ENCODE measurements around the gene ZNF100. TPM values are rescaled to one million over a fixed set of nuclear protein-coding genes. Genes with fewer than 3 reads are reported as not detected.
"Not testable (repeated sequence)": the region's sequence is repeated elsewhere in the genome, so short reads cannot be mapped to it uniquely, and the experiment has no call there.

The ZNF100 gene
- total RNA-seq, 1 experiment from 2014 or later, result 23.6 TPM

DNA sequence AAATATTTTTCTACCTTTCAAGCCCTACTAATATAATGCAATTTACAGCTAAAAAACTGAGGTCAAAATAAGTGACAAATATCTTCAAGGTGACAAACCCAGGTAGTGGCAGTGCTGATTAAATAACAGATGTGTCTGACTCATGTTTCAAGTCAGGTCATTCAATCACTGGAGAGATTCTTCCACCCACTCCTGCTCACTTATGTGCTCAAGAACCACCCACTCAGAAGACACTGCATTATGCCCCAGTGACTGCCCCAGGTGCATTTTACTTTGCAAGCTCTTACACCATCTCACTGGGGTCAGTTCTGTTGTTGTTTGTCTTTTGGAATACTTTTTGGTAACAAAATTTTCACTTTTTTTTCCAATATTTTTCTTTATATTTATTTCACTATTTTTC is 2.2 kb downstream of the ZNF100 start:
- Mint-ChIP-seq H3K27me3 (ENCODE audit: low read depth) (no peaks in the 10 kb centered on the region), H3K4me3 (peak overlapping the region; percentile 98; the same call in 1 of the 2 replicates), H3K4me1 (peaks cover 10% of the 10 kb centered on the region), H3K36me3 (peaks cover 56% of the 10 kb centered on the region), H3K27ac (no peak overlapping the region), H3K9me3 (peaks cover 36% of the 10 kb centered on the region)
- ChIA-PET POLR2A (interaction anchor here (1.2 kb wide), 1 partner anchor 71 kb away, joined by 4 read pairs; the partner anchor contains the start of gene ZNF43), CTCF (no interaction called here)
- no peak for DNase-seq (ENCODE audit: low spot score)
- no peak for ATAC-seq
- TF ChIP-seq, protein P1, sequence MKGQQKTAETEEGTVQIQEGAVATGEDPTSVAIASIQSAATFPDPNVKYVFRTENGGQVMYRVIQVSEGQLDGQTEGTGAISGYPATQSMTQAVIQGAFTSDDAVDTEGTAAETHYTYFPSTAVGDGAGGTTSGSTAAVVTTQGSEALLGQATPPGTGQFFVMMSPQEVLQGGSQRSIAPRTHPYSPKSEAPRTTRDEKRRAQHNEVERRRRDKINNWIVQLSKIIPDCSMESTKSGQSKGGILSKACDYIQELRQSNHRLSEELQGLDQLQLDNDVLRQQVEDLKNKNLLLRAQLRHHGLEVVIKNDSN (CRISPR knock-in tag; IDR thresholded peaks at IDR 0.05), result no peak
- TF ChIP-seq ZNF232 (CRISPR knock-in tag; IDR thresholded peaks at IDR 0.05) (no peak), FOXK1 (CRISPR knock-in tag; IDR thresholded peaks at IDR 0.05) (no peak), CREB1 (CRISPR knock-in tag; IDR thresholded peaks at IDR 0.05) (no peak)
- TF ChIP-seq, protein P2, sequence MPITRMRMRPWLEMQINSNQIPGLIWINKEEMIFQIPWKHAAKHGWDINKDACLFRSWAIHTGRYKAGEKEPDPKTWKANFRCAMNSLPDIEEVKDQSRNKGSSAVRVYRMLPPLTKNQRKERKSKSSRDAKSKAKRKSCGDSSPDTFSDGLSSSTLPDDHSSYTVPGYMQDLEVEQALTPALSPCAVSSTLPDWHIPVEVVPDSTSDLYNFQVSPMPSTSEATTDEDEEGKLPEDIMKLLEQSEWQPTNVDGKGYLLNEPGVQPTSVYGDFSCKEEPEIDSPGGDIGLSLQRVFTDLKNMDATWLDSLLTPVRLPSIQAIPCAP (CRISPR knock-in tag; IDR thresholded peaks at IDR 0.05), result no peak
- TF ChIP-seq, protein P3, sequence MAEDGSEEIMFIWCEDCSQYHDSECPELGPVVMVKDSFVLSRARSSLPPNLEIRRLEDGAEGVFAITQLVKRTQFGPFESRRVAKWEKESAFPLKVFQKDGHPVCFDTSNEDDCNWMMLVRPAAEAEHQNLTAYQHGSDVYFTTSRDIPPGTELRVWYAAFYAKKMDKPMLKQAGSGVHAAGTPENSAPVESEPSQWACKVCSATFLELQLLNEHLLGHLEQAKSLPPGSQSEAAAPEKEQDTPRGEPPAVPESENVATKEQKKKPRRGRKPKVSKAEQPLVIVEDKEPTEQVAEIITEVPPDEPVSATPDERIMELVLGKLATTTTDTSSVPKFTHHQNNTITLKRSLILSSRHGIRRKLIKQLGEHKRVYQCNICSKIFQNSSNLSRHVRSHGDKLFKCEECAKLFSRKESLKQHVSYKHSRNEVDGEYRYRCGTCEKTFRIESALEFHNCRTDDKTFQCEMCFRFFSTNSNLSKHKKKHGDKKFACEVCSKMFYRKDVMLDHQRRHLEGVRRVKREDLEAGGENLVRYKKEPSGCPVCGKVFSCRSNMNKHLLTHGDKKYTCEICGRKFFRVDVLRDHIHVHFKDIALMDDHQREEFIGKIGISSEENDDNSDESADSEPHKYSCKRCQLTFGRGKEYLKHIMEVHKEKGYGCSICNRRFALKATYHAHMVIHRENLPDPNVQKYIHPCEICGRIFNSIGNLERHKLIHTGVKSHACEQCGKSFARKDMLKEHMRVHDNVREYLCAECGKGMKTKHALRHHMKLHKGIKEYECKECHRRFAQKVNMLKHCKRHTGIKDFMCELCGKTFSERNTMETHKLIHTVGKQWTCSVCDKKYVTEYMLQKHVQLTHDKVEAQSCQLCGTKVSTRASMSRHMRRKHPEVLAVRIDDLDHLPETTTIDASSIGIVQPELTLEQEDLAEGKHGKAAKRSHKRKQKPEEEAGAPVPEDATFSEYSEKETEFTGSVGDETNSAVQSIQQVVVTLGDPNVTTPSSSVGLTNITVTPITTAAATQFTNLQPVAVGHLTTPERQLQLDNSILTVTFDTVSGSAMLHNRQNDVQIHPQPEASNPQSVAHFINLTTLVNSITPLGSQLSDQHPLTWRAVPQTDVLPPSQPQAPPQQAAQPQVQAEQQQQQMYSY (CRISPR knock-in tag; IDR thresholded peaks at IDR 0.05), result no peak

DNA sequence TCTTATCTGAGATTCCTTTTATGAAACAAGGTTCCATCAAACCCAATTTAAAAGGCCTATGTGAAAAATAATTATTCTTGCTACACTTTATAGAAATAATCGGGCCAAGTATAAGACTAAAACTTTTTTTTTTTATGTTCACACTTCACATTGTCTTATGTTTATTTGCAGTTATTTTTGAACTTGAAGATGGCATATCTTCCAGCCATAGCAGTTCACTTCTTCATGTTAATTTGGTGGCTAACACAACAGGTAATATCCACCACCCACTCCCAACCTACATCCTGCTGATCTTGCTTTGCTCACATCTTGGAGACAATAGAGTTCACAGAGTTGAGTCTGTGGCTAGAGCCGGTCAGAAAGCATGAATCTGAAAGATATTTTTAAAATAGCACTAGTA is 5.8 kb downstream of the ZNF100 start:
- H3K27ac Mint-ChIP-seq; CTCF ChIA-PET; POLR2A ChIA-PET; H3K4me3 Mint-ChIP-seq; ATAC-seq; H3K4me1 Mint-ChIP-seq; DNase-seq (ENCODE audit: low spot score); H3K27me3 Mint-ChIP-seq (ENCODE audit: low read depth): not testable (repeated sequence)
- Mint-ChIP-seq H3K9me3 (peaks cover 28% of the 10 kb centered on the region), H3K36me3 (peaks cover 85% of the 10 kb centered on the region)

DNA sequence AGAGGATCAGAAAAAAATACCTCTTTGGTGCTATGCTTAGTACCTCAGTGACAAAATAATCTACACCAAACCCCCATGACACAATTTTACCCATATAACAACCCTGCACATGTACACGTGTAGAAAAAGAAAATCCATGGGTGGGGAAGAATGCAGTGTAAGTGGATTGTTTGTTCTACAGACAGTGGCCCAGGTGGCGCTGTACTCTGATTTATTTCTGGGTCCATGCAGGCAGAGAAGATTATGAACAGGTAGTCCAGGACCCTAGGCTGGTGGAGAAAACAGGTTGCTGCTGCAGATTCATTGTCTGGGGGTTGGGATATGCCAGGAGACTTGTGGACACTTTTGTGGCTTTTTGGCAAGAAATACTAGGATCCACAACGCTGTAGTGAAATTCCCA is 9.1 kb downstream of the ZNF100 start:
- H3K4me1 Mint-ChIP-seq, result no peaks in the 10 kb centered on the region
- no peaks in the 10 kb centered on the region for H3K27me3 Mint-ChIP-seq (ENCODE audit: low read depth)
- no peak overlapping the region for H3K4me3 Mint-ChIP-seq
- no peak overlapping the region for H3K27ac Mint-ChIP-seq
- DNase-seq (ENCODE audit: low spot score) (no peak), ATAC-seq (no peak)
- H3K9me3 Mint-ChIP-seq, result peaks cover 36% of the 10 kb centered on the region
- peaks cover 80% of the 10 kb centered on the region for H3K36me3 Mint-ChIP-seq
- TF ChIP-seq, protein P4, sequence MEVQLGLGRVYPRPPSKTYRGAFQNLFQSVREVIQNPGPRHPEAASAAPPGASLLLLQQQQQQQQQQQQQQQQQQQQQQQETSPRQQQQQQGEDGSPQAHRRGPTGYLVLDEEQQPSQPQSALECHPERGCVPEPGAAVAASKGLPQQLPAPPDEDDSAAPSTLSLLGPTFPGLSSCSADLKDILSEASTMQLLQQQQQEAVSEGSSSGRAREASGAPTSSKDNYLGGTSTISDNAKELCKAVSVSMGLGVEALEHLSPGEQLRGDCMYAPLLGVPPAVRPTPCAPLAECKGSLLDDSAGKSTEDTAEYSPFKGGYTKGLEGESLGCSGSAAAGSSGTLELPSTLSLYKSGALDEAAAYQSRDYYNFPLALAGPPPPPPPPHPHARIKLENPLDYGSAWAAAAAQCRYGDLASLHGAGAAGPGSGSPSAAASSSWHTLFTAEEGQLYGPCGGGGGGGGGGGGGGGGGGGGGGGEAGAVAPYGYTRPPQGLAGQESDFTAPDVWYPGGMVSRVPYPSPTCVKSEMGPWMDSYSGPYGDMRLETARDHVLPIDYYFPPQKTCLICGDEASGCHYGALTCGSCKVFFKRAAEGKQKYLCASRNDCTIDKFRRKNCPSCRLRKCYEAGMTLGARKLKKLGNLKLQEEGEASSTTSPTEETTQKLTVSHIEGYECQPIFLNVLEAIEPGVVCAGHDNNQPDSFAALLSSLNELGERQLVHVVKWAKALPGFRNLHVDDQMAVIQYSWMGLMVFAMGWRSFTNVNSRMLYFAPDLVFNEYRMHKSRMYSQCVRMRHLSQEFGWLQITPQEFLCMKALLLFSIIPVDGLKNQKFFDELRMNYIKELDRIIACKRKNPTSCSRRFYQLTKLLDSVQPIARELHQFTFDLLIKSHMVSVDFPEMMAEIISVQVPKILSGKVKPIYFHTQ (CRISPR knock-in tag; IDR thresholded peaks at IDR 0.05), result no peak
- TF ChIP-seq, protein P5, sequence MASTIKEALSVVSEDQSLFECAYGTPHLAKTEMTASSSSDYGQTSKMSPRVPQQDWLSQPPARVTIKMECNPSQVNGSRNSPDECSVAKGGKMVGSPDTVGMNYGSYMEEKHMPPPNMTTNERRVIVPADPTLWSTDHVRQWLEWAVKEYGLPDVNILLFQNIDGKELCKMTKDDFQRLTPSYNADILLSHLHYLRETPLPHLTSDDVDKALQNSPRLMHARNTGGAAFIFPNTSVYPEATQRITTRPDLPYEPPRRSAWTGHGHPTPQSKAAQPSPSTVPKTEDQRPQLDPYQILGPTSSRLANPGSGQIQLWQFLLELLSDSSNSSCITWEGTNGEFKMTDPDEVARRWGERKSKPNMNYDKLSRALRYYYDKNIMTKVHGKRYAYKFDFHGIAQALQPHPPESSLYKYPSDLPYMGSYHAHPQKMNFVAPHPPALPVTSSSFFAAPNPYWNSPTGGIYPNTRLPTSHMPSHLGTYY (CRISPR knock-in tag; IDR thresholded peaks at IDR 0.05), result no peak
- TF ChIP-seq ZNF263 (CRISPR knock-in tag; IDR thresholded peaks at IDR 0.05; ENCODE audit: low read depth) (no peak), IRF2 (CRISPR knock-in tag; IDR thresholded peaks at IDR 0.05; ENCODE audit: borderline replicate concordance, low read depth) (no peak), GRHL2 (CRISPR knock-in tag; IDR thresholded peaks at IDR 0.05; ENCODE audit: insufficient replicate concordance, severe bottlenecking) (no peak), ZBTB21 (CRISPR knock-in tag; IDR thresholded peaks at IDR 0.05; ENCODE audit: borderline replicate concordance) (no peak), NFYB (CRISPR knock-in tag; conservative IDR thresholded peaks at IDR 0.05; ENCODE audit: low read depth) (no peak), ZNF121 (CRISPR knock-in tag; IDR thresholded peaks at IDR 0.05) (no peak), SP1 (CRISPR knock-in tag; conservative IDR thresholded peaks at IDR 0.05) (no peak)
- TF ChIP-seq, protein P6, sequence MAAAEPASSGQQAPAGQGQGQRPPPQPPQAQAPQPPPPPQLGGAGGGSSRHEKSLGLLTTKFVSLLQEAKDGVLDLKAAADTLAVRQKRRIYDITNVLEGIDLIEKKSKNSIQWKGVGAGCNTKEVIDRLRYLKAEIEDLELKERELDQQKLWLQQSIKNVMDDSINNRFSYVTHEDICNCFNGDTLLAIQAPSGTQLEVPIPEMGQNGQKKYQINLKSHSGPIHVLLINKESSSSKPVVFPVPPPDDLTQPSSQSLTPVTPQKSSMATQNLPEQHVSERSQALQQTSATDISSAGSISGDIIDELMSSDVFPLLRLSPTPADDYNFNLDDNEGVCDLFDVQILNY (CRISPR knock-in tag; IDR thresholded peaks at IDR 0.05), result no peak
- TF ChIP-seq, protein P7, sequence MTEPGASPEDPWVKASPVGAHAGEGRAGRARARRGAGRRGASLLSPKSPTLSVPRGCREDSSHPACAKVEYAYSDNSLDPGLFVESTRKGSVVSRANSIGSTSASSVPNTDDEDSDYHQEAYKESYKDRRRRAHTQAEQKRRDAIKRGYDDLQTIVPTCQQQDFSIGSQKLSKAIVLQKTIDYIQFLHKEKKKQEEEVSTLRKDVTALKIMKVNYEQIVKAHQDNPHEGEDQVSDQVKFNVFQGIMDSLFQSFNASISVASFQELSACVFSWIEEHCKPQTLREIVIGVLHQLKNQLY (CRISPR knock-in tag; IDR thresholded peaks at IDR 0.05), result no peak
- TF ChIP-seq, protein P8, sequence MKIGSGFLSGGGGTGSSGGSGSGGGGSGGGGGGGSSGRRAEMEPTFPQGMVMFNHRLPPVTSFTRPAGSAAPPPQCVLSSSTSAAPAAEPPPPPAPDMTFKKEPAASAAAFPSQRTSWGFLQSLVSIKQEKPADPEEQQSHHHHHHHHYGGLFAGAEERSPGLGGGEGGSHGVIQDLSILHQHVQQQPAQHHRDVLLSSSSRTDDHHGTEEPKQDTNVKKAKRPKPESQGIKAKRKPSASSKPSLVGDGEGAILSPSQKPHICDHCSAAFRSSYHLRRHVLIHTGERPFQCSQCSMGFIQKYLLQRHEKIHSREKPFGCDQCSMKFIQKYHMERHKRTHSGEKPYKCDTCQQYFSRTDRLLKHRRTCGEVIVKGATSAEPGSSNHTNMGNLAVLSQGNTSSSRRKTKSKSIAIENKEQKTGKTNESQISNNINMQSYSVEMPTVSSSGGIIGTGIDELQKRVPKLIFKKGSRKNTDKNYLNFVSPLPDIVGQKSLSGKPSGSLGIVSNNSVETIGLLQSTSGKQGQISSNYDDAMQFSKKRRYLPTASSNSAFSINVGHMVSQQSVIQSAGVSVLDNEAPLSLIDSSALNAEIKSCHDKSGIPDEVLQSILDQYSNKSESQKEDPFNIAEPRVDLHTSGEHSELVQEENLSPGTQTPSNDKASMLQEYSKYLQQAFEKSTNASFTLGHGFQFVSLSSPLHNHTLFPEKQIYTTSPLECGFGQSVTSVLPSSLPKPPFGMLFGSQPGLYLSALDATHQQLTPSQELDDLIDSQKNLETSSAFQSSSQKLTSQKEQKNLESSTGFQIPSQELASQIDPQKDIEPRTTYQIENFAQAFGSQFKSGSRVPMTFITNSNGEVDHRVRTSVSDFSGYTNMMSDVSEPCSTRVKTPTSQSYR (CRISPR knock-in tag; IDR thresholded peaks at IDR 0.05), result no peak
- CTCF ChIA-PET, result no interaction called here
- POLR2A ChIA-PET, result no interaction called here

Measured in WTC11 (cell line).